Heart left ventricle (tissue), 13 donors: Measurements from ENCODE around the gene SGTA.

Experiments
- CTCF ChIP-seq, 12 donors: fragments of 200-600 bp; sonication (generic) in 4 of 12; IDR thresholded peaks; one replicate each; pipeline versions ENCODE4 v1.5.0 to v1.8.0; 2018 to 2022; ENCODE audit warnings: antibody characterized with exemption in 12 of 12, mild to moderate bottlenecking in 5 of 12
- POLR2A ChIP-seq, 2 donors: fragments of 450-650 bp; IDR thresholded peaks; one replicate each; pipeline ENCODE4 v1.6.1; 2017; ENCODE audit warnings: antibody characterized with exemption in 2 of 2, mild to moderate bottlenecking in 2 of 2, moderate library complexity in 2 of 2
- donor health status: ischemic (EF 13 %, LVEDD 7.1; RV severe dilation, severe dysfunction).
- donor health status: DM: no; HTN: yes; CAD: no.
- donor health status: DM: no; HTN: no; CAD: no.
- donor health status: ischemic (EF 25% LVEDD 6.9; RV normal size, moderate dysfunction).
- donor health status: ischemic (EF 25% LVEDD 5.7; RV mildly dilated, moderate dysfunction).
- donor health status: ischemic (EF 35%, LVEDD 5.7; RV mildly dilated, moderate dysfunction).
- donor health status: nonischemic (EF 11% LVEDD 7.7; RV severe dilation, severe dysfunction).
- donor health status: DM: yes; HTN: yes; CAD: no.
- donor health status: PGD.
- donor health status: ischemic (EF 29% LVEDD 5.4; RV normal size, mild dysfunction).
- donor health status: nonischemic (EF 23%, LVEDD 6.1; RV moderate dilation, normal function).

DNA sequence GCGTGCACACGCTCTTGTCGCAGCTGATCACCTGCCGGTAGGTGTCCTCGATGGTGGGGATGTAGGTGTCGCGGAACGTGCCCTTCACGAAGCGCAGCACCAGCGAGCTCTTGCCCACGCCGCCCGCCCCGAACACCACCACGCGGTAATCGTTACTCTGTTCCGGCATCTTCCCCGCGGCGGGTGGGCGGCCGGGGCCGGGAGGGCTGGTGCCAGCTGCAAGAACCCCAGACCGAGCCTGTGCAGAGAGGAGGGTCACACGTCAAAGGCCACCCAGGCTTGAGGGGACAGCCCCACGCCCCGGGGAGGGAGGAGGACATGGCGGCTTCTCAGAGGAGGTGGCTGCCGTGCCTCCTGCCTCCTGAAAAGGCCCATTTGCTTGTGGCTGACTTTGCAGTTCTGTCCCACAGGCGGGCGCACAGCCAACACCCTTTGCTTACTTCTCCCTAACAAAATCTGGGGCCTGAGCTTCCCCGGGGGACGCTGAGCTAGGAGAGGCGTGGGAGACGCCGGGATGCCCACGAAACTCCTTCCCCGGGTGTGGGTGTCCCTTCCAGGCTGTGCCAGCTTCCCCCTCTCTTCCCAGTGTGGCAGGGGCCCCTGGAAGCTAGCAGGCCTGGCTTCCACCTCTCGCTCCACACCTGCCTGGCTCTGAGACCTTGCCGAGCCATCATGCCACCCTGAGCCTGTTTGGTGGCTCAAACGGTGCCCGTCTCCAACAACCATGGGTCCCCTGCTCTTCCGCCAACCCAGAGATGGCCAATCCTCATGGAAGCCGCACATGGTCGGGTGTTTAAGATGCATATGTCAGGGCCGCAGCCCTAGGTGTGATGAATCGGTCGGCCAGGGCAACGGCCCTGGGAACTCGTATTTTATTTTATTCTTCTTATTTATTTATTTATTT is 65.2 kb downstream of the SGTA start:
- TF ChIP-seq POLR2A (IDR thresholded peaks at IDR 0.05), result no peak
- no peak for TF ChIP-seq CTCF (IDR thresholded peaks at IDR 0.05)
